A673 (cell line): ENCODE data around the gene LMBR1. TPM values are rescaled to one million over a fixed set of nuclear protein-coding genes. Genes with fewer than 3 reads are reported as not detected.

Source experiments
- BruUV-seq: library from RNA; stranded (reverse); fragments of 400-500 nt; replicated peaks from 2 replicates; lab custom pipeline; 2021; lab: Mats Ljungman, UMichigan
- CTCF ChIA-PET: fragments of 300-600 bp; sonication (Branson Sonifier 250); formaldehyde crosslinking; loops from one replicate; lab custom pipeline; 2022; ENCODE audit warnings: antibody characterized with exemption; lab: Charles Lee
- POLR2A ChIA-PET: fragments of 300-600 bp; sonication (Branson Sonifier 250); formaldehyde crosslinking; loops from one replicate; lab custom pipeline; 2022; ENCODE audit warnings: antibody characterized with exemption; ENCODE audit not compliant: low non-redundant PET; lab: Charles Lee
- DNase-seq: peaks from one replicate; pipeline ENCODE4 v3.0.0-alpha.2; 2015; ENCODE audit warnings: low spot score
- H3K27ac ChIP-seq: fragments of 200-600 bp; sonication (generic); 2 replicates; pipeline ENCODE4 v1.5.1; 2016; ENCODE audit warnings: mixed run types, low read depth, mild to moderate bottlenecking, mixed read lengths, antibody characterized with exemption, low read length; ENCODE audit not compliant: poor library complexity, severe bottlenecking
- H3K27me3 ChIP-seq: fragments of 200-600 bp; sonication (generic); replicated peaks from 2 replicates; pipeline ENCODE4 v1.6.1; 2017; ENCODE audit warnings: mixed run types, low read depth, mild to moderate bottlenecking, mixed read lengths, antibody characterized with exemption, low read length; ENCODE audit not compliant: insufficient read depth, poor library complexity
- H3K36me3 ChIP-seq: fragments of 200-600 bp; sonication (generic); 2 replicates; pipeline ENCODE4 v1.6.1; 2016; ENCODE audit warnings: mixed run types, mild to moderate bottlenecking, mixed read lengths, antibody characterized with exemption, low read length; ENCODE audit not compliant: insufficient read depth, poor library complexity, severe bottlenecking
- H3K4me1 ChIP-seq: fragments of 200-600 bp; sonication (generic); 2 replicates; pipeline ENCODE4 v1.6.1; 2017; ENCODE audit warnings: mixed run types, mild to moderate bottlenecking, mixed read lengths, antibody characterized with exemption, low read length; ENCODE audit not compliant: insufficient read depth, poor library complexity, severe bottlenecking
- H3K4me3 ChIP-seq: fragments of 200-600 bp; sonication (generic); 2 replicates; pipeline ENCODE4 v1.5.1; 2016; ENCODE audit warnings: low read depth, mixed run types, mild to moderate bottlenecking, mixed read lengths, low read length; ENCODE audit not compliant: poor library complexity, severe bottlenecking
- H3K9me3 ChIP-seq: fragments of 200-600 bp; sonication (generic); 2 replicates; pipeline ENCODE4 v1.6.1; 2016; ENCODE audit warnings: mixed run types, low read depth, mild to moderate bottlenecking, mixed read lengths, antibody characterized with exemption, low read length; ENCODE audit not compliant: poor library complexity, severe bottlenecking
- CTCF ChIP-seq: fragments of 300-800, 200-600 bp; sonication (generic); conservative IDR thresholded peaks from 2 replicates; pipeline ENCODE4 v1.5.1; 2017; ENCODE audit warnings: low read depth, mild to moderate bottlenecking, antibody characterized with exemption, low read length, moderate library complexity, mixed read lengths
- EZH2 ChIP-seq: fragments of 200-600 bp; sonication (generic); IDR thresholded peaks from 2 replicates; pipeline ENCODE4 v1.6.1; 2017; ENCODE audit warnings: borderline replicate concordance, low read depth, mild to moderate bottlenecking, mixed read lengths, antibody characterized with exemption, low read length; ENCODE audit not compliant: poor library complexity, severe bottlenecking
- intact Hi-C: fragments of 100-400 bp; cut with micrococcal nuclease; formaldehyde crosslinking; loops from one replicate; pipeline ENCODE4 v1.10.0; 2022; ENCODE audit not compliant: unreplicated experiment
- total RNA-seq: library from RNA; stranded (reverse); gene quantifications from 2 replicates; pipeline ENCODE4 v1.2.3, GENCODE V29; 2021

The LMBR1 gene
- total RNA-seq, 1 experiment from 2014 or later = 50.7 TPM

GRCh38 chr7:156843157-156843556 lies 49.8 kb downstream of the LMBR1 start:
- intact Hi-C loops = no loop called here

GRCh38 chr7:156842740-156843140 lies 50.2 kb downstream of the LMBR1 start:
- H3K4me3 ChIP-seq = no peak overlapping the region
- H3K27ac ChIP-seq = no peak overlapping the region
- no peaks in the 10 kb centered on the region for H3K4me1 ChIP-seq
- no peak for DNase-seq
- POLR2A ChIA-PET = no interaction called here
- H3K9me3 ChIP-seq = no peaks in the 10 kb centered on the region
- intact Hi-C loops = no loop called here
- TF ChIP-seq EZH2 = no peak
- TF ChIP-seq CTCF = no peak
- CTCF ChIA-PET = interaction anchor here (0.5 kb wide), 1 partner anchor 1377 kb away, joined by 4 read pairs; no protein-coding TSS in a partner anchor
- BruUV-seq = no TSS peak
- H3K36me3 ChIP-seq = no peaks in the 10 kb centered on the region
- no peaks in the 10 kb centered on the region for H3K27me3 ChIP-seq

More at GRCh38 chr7:156843157-156843556, 49.8 kb downstream of the LMBR1 start:
- ChIA-PET POLR2A (no interaction called here), CTCF (interaction anchor here (0.5 kb wide), 1 partner anchor 1377 kb away, joined by 4 read pairs; no protein-coding TSS in a partner anchor)
- no TSS peak for BruUV-seq
- no peaks in the 10 kb centered on the region for H3K9me3 ChIP-seq
- H3K4me3 ChIP-seq = no peak overlapping the region
- no peaks in the 10 kb centered on the region for H3K27me3 ChIP-seq
- H3K36me3 ChIP-seq = no peaks in the 10 kb centered on the region
- TF ChIP-seq CTCF = no peak
- TF ChIP-seq EZH2 = no peak
- no peak overlapping the region for H3K27ac ChIP-seq
- no peaks in the 10 kb centered on the region for H3K4me1 ChIP-seq
- DNase-seq = no peak

DNA sequence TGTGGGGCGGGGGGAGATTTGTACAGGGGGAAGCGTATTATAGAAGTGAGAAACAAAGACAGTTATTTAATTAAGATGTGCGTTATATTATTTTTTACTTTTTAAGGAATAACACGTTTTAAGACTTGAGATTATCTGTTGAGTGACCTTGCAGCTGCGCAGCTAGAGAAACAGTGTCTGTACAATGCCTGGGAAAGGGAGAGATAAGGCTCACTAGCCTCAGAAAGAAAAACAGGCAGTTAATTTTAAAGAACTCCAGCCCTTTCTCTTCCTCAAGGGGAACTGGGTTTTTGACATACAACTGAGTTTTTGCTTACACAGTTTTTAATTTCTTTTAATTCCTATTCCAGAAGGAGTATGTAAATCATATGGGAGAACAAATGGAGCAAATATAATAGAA lies 50.7 kb downstream of the LMBR1 start:
- H3K4me1 ChIP-seq = no peaks in the 10 kb centered on the region
- ChIA-PET POLR2A (no interaction called here), CTCF (no interaction called here)
- H3K36me3 ChIP-seq = no peaks in the 10 kb centered on the region
- BruUV-seq = no TSS peak
- no peak overlapping the region for H3K4me3 ChIP-seq
- no peaks in the 10 kb centered on the region for H3K9me3 ChIP-seq
- no peak for TF ChIP-seq CTCF
- TF ChIP-seq EZH2 = no peak
- H3K27me3 ChIP-seq = no peaks in the 10 kb centered on the region
- no peak for DNase-seq
- H3K27ac ChIP-seq = no peak overlapping the region
- intact Hi-C loops = no loop called here
